WERI-Rb-1 (cell line): ENCODE results near the gene NT5DC3.

Source experiments
- DNase-seq: peaks from one replicate; pipeline ENCODE4 v3.0.0-alpha.2; 2020
- H3K27ac ChIP-seq: fragments of 250-450 bp; sonication (Bioruptor Pico); 2 replicates; pipeline ENCODE4 v1.5.1; 2020; ENCODE audit warnings: mild to moderate bottlenecking, moderate library complexity
- H3K27me3 ChIP-seq: fragments of 250-450 bp; sonication (Bioruptor Pico); 2 replicates; pipeline ENCODE4 v1.5.1; 2021; ENCODE audit warnings: mild to moderate bottlenecking, low read depth, moderate library complexity; ENCODE audit not compliant: insufficient read depth, severe bottlenecking
- H3K36me3 ChIP-seq: fragments of 250-450 bp; sonication (Bioruptor Pico); 2 replicates; pipeline ENCODE4 v1.5.1; 2020; ENCODE audit warnings: mild to moderate bottlenecking, moderate library complexity
- H3K4me3 ChIP-seq: 2 replicates; pipeline ENCODE4 v1.5.1; 2011; ENCODE audit warnings: low read depth, mild to moderate bottlenecking, control low read depth, low read length
- H3K9me3 ChIP-seq: fragments of 250-450 bp; sonication (Bioruptor Pico); 2 replicates; pipeline ENCODE4 v1.5.1; 2021; ENCODE audit warnings: mild to moderate bottlenecking, moderate library complexity; ENCODE audit not compliant: severe bottlenecking
- CTCF ChIP-seq: IDR thresholded peaks from 2 replicates; pipeline ENCODE4 v1.5.1; 2011; ENCODE audit warnings: low read depth, mild to moderate bottlenecking, control low read depth, inconsistent platforms, low read length

The NT5DC3 gene

GRCh38 chr12:103882861-103883596, 42.0 kb upstream of the NT5DC3 start:
- no peaks in the 10 kb centered on the region for H3K9me3 ChIP-seq
- no peak overlapping the region for H3K4me3 ChIP-seq
- DNase-seq = no peak
- TF ChIP-seq CTCF = no peak
- H3K36me3 ChIP-seq = no peaks in the 10 kb centered on the region
- no peaks in the 10 kb centered on the region for H3K27me3 ChIP-seq
- no peak overlapping the region for H3K27ac ChIP-seq

DNA sequence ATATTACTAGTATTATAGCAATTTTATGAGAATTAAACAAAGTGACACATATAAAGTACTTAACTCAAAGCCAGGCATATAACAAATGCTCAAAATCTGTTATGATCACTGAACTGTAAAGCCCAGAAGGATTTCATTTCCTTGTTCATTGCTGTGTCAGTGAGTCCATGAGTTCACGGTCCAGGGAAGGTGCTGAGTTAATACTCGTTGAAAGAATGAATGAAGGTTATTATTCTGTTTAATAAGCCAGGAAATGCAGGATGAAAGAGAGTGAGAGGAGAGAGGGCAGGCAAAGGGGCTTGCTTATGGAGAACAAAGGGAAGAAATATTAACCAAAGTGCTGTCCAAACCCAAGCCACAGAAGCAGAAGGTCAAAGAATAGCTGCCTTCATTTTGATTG, 40.2 kb upstream of the NT5DC3 start:
- H3K36me3 ChIP-seq = no peaks in the 10 kb centered on the region
- H3K9me3 ChIP-seq = no peaks in the 10 kb centered on the region
- no peak for TF ChIP-seq CTCF
- no peak overlapping the region for H3K4me3 ChIP-seq
- no peak overlapping the region for H3K27ac ChIP-seq
- no peaks in the 10 kb centered on the region for H3K27me3 ChIP-seq
- no peak for DNase-seq

DNA sequence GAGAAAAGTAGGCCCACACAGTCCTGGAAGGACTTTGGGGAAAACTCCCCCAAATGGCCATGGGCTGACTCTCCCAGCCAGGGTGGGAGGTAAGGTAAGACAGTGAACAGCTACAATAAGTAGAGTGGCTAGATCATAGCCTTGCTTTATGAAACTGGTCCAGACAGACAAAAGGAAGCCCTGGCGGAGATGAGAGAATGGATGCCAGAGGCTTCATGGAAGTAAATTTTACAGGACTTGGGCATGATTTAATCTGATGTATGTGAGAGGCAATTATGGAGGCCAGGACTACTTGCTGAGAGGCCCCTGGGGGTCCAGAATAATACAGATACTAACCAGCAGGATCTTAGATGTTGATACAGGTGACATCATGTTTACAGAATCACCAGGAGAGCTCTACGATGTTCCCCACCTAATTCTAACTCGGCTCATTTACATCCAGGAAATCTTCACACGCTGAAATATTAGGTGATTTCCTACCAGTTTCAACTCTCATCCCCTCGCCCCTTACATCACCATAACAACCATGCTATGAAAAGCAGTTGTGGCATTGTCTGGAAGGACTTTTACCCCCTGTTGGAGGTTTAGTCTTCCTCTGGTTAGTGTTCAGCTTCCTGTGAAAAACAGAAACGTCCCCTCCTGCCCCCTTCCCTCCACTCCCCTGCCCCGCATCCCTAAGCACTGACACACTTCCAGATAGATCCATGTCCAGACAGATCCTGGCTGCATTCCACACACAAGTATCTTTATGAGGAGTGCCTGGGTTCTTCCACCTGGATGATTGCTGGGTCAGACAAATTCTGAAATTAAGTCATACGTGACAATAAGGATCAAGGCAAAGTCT, 39.5 kb upstream of the NT5DC3 start:
- Histone ChIP-seq H3K9me3 (no peaks in the 10 kb centered on the region), H3K27me3 (no peaks in the 10 kb centered on the region), H3K36me3 (no peaks in the 10 kb centered on the region), H3K27ac (no peak overlapping the region), H3K4me3 (no peak overlapping the region)
- DNase-seq = no peak
- no peak for TF ChIP-seq CTCF

- no peak overlapping the region for H3K4me3 ChIP-seq
- no peak for TF ChIP-seq CTCF
- no peaks in the 10 kb centered on the region for H3K36me3 ChIP-seq
- DNase-seq = no peak
- H3K27ac ChIP-seq = no peak overlapping the region
- no peaks in the 10 kb centered on the region for H3K27me3 ChIP-seq
- H3K9me3 ChIP-seq = no peaks in the 10 kb centered on the region
Observed at GRCh38 chr12:103879878-103880277, 38.8 kb upstream of the NT5DC3 start.

GRCh38 chr12:103879048-103879692, 38.1 kb upstream of the NT5DC3 start:
- no peak overlapping the region for H3K27ac ChIP-seq
- no peak for TF ChIP-seq CTCF

More at GRCh38 chr12:103879048-103879692, 38.1 kb upstream of the NT5DC3 start:
- Histone ChIP-seq H3K9me3 (no peaks in the 10 kb centered on the region), H3K36me3 (no peaks in the 10 kb centered on the region), H3K27me3 (no peaks in the 10 kb centered on the region), H3K4me3 (no peak overlapping the region)
- no peak for DNase-seq
